Thyroid gland (tissue), 4 donors: ENCODE results near the gene ATF5. TPM values are rescaled to one million over a fixed set of nuclear protein-coding genes. Genes with fewer than 3 reads are reported as not detected.
A peak's percentile ranks its signal among the peaks of the same experiment; 100 is the strongest.

Experiments used
- DNase-seq, 2 donors: peaks; one replicate each; pipeline ENCODE4 v3.0.0-alpha.2; 2019
- H3K27ac ChIP-seq, 3 donors: fragments of 200-600 bp; sonication (generic); 1 replicate in 2 of 3; 2 replicates in 1 of 3; pipeline ENCODE4 v1.5.1; 2016 to 2019; ENCODE audit warnings: mild to moderate bottlenecking in 1 of 3, moderate library complexity in 1 of 3
- H3K27me3 ChIP-seq: fragments of 200-600 bp; sonication (generic); one replicate; pipeline ENCODE4 v1.5.1; 2019
- H3K36me3 ChIP-seq, 2 donors: fragments of 200-600 bp; sonication (generic); one replicate each; pipeline ENCODE4 v1.5.1; 2016 to 2019
- H3K4me1 ChIP-seq, 2 donors: fragments of 200-600 bp; sonication (generic); one replicate each; pipeline ENCODE4 v1.5.1; 2017 to 2019
- H3K4me3 ChIP-seq, 3 donors: fragments of 200-600 bp; sonication (generic); replicated peaks in 1 of 3; 1 replicate in 2 of 3; 2 replicates in 1 of 3; pipeline ENCODE4 v1.5.1; 2016; ENCODE audit warnings: mild to moderate bottlenecking in 1 of 3
- H3K9me3 ChIP-seq: fragments of 200-600 bp; sonication (generic); one replicate; pipeline ENCODE4 v1.5.1; 2017
- CTCF ChIP-seq, 6 experiments: fragments of 200-600 bp in 3 of 6; fragments of 450-650 bp in 3 of 6; sonication (generic) in 3 of 6; IDR thresholded peaks; one replicate each; pipeline ENCODE4 v1.5.1; 2016 to 2019; ENCODE audit warnings: antibody characterized with exemption in 6 of 6, mild to moderate bottlenecking in 2 of 6, inconsistent platforms in 1 of 6, moderate library complexity in 1 of 6
- POLR2A ChIP-seq, 2 donors: fragments of 450-650 bp; IDR thresholded peaks; one replicate each; pipeline ENCODE4 v1.6.1; 2017; ENCODE audit warnings: antibody characterized with exemption in 2 of 2, mild to moderate bottlenecking in 2 of 2, moderate library complexity in 1 of 2
- WGBS, 2 donors: methylation state at CpG; one replicate each; pipeline ENCODE4 v1.1.5; 2017; 5-methylcytosine and 5-hydroxymethylcytosine counted together
- intact Hi-C: fragments of 100-400 bp; cut with DNase I; formaldehyde crosslinking; loops from one replicate; pipeline ENCODE4 v1.15.1; 2023
- total RNA-seq, 4 donors: library from RNA; depleted of rRNA; stranded (reverse); fragments of >200 nt; gene quantifications; one replicate each; pipeline ENCODE4 v1.2.3, GENCODE V29; 2016

Gene ATF5, protein sequence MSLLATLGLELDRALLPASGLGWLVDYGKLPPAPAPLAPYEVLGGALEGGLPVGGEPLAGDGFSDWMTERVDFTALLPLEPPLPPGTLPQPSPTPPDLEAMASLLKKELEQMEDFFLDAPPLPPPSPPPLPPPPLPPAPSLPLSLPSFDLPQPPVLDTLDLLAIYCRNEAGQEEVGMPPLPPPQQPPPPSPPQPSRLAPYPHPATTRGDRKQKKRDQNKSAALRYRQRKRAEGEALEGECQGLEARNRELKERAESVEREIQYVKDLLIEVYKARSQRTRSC
- total RNA-seq: 10 to 100 TPM in 1 of 4 donors, 1 to 10 TPM in 3; 6.3 to 17.9 (median 8.0) TPM

DNA sequence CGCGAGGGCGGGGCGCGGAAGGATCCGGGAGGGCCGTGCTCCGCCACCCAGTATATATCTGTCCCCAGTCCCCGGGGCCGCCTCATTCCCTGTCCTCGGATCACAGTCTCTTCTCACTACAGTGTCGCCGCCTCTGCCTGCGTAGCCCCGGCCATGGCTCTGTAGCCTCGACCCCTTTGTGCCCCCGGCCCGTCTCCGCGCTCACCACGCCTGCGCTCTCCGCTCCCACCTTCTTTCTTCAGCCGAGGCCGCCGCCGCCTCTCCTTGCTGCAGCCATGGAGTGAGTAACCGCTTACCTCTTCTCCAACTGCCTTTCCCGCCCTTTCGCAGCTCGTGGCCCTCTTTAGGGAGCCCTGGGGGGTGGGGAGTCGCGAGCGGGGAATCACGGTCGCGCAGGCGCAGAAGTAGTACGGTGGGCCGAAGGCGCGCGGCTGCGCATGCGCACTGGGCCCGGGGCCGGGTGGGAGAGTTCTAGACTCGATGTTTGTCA is at the start of gene ATF5, which contains the start of gene NUP62:
Gene ATF5 (plus strand): TSS at position 85 of the 490 bp plus-strand sequence. CDS start 1,646 bp downstream, outside the sequence.
Gene NUP62 (minus strand): TSS at position 384 of the 490 bp plus-strand sequence. CDS start 19,697 bp downstream, outside the sequence.
- no peak for TF ChIP-seq POLR2A (IDR thresholded peaks at IDR 0.05)
- 0 to 1% methylated on average over 39 to 45 of the region's 48 CpGs for WGBS, 2 donors
- peak; percentile 85 to 90 for DNase-seq
- peak within 1 kb of the TSS; percentile 49 to 86 (median 73) for H3K4me3 ChIP-seq
- H3K27me3 ChIP-seq: no peaks in the 10 kb centered on the region
- no peaks in the 10 kb centered on the region for H3K36me3 ChIP-seq
- intact Hi-C loops: no loop called here
- H3K4me1 ChIP-seq: peaks cover 0 to 20% of the 10 kb centered on the region in 2 donors
- H3K27ac ChIP-seq: peak within 1 kb of the TSS; percentile 72 to 91 (median 89)
- no peaks in the 10 kb centered on the region for H3K9me3 ChIP-seq

DNA sequence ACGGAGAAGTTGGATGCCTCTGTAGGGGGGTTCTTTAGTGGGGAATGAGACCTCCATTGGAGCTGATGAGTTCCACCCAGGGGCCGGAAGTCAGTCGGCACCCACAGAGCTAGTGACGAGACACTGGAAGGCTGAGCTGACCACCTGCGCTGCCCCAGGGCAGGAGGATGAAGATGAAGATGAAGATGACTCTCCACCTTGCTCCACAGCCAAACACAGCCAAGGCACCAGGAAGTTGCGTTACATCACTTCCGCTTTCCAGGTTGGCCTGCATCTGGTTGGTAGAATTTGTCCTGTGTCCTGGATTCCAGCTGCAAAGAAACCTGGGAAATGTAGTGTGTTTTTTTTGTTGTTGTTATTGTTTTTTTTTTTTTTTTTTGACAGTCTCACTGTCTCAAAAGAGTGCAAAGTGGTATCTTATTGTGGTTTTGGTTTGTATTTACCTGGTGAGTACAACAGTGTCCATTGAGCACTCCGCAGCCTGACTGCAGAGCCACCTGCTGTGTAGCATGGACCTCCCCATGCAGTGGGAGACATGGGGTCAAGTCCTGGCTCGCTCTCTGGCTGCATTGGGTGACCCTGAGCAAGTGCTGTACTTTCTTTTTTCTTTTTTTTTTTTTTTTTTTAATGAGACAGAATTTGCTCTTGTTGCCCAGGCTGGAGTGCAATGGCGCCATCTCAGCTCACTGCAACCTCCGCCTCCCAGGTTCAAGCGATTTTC is 49.6 kb upstream of the ATF5 start:
- no peak for DNase-seq
- H3K36me3 ChIP-seq: peaks cover 44 to 52% of the 10 kb centered on the region in 2 donors
- TF ChIP-seq POLR2A (IDR thresholded peaks at IDR 0.05): no peak
- no peak overlapping the region for H3K27ac ChIP-seq
- H3K27me3 ChIP-seq: no peaks in the 10 kb centered on the region
- intact Hi-C loops: loop anchor here (10.0 kb wide), 1 partner anchor 115 kb away; the partner anchor contains the start of genes AP2A1 and TSKS
- H3K9me3 ChIP-seq: no peaks in the 10 kb centered on the region
- H3K4me1 ChIP-seq: peaks cover 15 to 19% of the 10 kb centered on the region in 2 donors
- H3K4me3 ChIP-seq: no peak overlapping the region
- 95 to 98% methylated on average over 12 of the region's 12 CpGs for WGBS, 2 donors

DNA sequence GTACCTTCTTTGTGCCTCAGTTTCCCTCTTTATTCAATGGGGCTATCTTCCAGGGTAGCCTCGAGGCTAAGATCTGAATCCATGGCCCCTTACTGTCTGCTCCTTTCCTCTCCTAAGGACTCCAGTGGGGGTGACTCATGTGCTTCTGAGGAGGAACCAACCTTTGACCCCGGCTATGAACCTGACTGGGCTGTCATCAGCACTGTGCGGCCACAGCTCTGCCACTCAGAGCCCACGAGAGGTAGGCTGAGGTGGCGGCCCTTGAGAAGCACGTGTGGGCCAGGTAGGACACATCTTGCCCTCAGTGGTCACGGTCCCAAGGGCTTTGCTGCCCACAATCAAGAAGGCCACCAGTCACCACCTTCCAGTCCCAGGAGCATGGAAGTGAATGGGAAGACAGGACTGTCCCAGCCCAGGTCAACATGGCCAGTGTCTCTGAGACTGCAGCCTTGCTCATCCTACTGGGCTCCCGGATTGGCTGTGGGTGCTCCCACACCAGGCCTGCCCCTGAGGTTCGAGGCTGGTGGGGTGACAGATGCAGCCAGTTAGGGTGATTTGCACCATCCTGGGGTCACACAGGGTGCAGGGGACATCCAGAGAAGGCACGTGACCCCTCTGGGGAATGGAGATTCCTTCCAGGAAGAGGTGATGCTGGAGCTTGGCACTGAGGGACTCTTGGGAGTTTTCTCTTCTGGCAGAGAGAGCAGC is 48.7 kb upstream of the ATF5 start:
- no peak for DNase-seq
- Histone ChIP-seq H3K36me3 (peaks cover 53 to 60% of the 10 kb centered on the region in 2 donors), H3K9me3 (no peaks in the 10 kb centered on the region), H3K27ac (no peak overlapping the region), H3K4me1 (peaks cover 11 to 13% of the 10 kb centered on the region in 2 donors), H3K4me3 (no peak overlapping the region), H3K27me3 (no peaks in the 10 kb centered on the region)
- TF ChIP-seq CTCF (IDR thresholded peaks at IDR 0.05): no peak
- TF ChIP-seq POLR2A (IDR thresholded peaks at IDR 0.05): no peak
- 89 to 96% methylated on average over 9 to 10 of the region's 10 CpGs for WGBS, 2 donors
- intact Hi-C loops: no loop called here

GRCh38 chr19:49881186-49881585 is 47.8 kb upstream of the ATF5 start:
- WGBS, 2 donors: 98 to 99% methylated on average over 14 to 17 of the region's 17 CpGs
- Histone ChIP-seq H3K27me3 (no peaks in the 10 kb centered on the region), H3K9me3 (no peaks in the 10 kb centered on the region), H3K27ac (no peak overlapping the region), H3K4me1 (peaks cover 5 to 9% of the 10 kb centered on the region in 2 donors), H3K4me3 (no peak overlapping the region), H3K36me3 (peaks cover 54 to 66% of the 10 kb centered on the region in 2 donors)
- no peak for TF ChIP-seq CTCF (IDR thresholded peaks at IDR 0.05)
- TF ChIP-seq POLR2A (IDR thresholded peaks at IDR 0.05): no peak
- no peak for DNase-seq
- intact Hi-C loops: no loop called here

DNA sequence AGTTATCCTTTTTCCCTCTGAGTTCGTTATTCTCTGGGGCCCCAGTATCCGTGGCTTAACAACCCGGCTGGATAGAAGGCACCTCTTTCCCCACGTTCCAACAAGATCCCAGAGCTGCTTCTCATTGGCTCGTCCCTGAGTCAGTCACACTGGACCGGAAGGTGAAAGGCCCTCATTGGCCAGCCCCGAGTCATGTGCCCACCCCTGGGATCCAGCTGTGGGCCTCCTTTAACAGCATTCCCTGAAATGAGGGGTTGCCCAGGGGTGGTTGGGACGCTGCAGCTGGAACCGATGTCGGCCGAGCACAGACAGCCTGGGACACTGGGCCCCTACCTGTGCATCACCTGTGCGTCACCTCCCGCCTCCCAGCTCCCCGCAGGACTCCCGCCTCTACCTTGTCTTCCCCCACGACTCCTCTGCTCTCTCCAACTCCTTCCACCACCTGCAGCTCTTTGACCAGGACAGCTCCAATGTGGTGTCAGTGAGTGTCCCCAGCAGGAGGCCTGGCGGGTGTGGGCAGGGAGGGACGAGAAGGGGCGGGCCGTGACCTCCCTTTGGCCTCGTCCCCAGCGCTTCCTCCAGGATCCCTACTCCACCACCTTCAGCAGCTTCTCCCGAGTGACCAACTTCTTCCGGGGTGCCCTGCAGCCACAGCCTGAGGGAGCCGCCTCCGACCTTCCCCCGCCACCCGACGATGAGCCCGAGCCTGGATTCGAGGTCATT is 47.2 kb upstream of the ATF5 start:
- intact Hi-C loops: no loop called here

More for the DNA sequence above, 47.2 kb upstream of the ATF5 start:
- TF ChIP-seq POLR2A (IDR thresholded peaks at IDR 0.05) (no peak), CTCF (IDR thresholded peaks at IDR 0.05) (no peak)
- no peak for DNase-seq
- H3K36me3 ChIP-seq: peaks cover 54 to 69% of the 10 kb centered on the region in 2 donors
- no peaks in the 10 kb centered on the region for H3K27me3 ChIP-seq
- 89 to 93% methylated on average over 29 to 31 of the region's 31 CpGs for WGBS, 2 donors
- no peaks in the 10 kb centered on the region for H3K9me3 ChIP-seq
- no peak overlapping the region for H3K4me3 ChIP-seq
- no peak overlapping the region for H3K27ac ChIP-seq
- peaks cover 5 to 9% of the 10 kb centered on the region in 2 donors for H3K4me1 ChIP-seq
